BE2C (cell line): ENCODE data around the gene CDH22.
A peak's percentile ranks its signal among the peaks of the same experiment; 100 is the strongest.

ENCODE experiments used
- DNase-seq: peaks from one replicate; pipeline ENCODE4 v3.0.0-alpha.2; 2020
- H3K27me3 ChIP-seq: fragments of 250-450 bp; sonication (Bioruptor Pico); 2 replicates; pipeline ENCODE4 v1.5.1; 2020; ENCODE audit warnings: mild to moderate bottlenecking
- H3K36me3 ChIP-seq: fragments of 250-450 bp; sonication (Bioruptor Pico); 2 replicates; pipeline ENCODE4 v1.5.1; 2020; ENCODE audit warnings: mild to moderate bottlenecking
- H3K4me1 ChIP-seq: fragments of 250-450 bp; sonication (Bioruptor Pico); 2 replicates; pipeline ENCODE4 v1.5.1; 2020
- H3K4me3 ChIP-seq: 2 replicates; pipeline ENCODE4 v1.5.1; 2011; ENCODE audit warnings: low read depth, low read length
- H3K9me3 ChIP-seq: fragments of 250-450 bp; sonication (Bioruptor Pico); 2 replicates; pipeline ENCODE4 v1.5.1; 2020
- TF ChIP-seq, protein P1 (sequence below): IDR thresholded peaks from 2 replicates; pipeline ENCODE4 v1.5.1; 2012; ENCODE audit warnings: mild to moderate bottlenecking, low read depth, low read length

CDH22 gene

DNA sequence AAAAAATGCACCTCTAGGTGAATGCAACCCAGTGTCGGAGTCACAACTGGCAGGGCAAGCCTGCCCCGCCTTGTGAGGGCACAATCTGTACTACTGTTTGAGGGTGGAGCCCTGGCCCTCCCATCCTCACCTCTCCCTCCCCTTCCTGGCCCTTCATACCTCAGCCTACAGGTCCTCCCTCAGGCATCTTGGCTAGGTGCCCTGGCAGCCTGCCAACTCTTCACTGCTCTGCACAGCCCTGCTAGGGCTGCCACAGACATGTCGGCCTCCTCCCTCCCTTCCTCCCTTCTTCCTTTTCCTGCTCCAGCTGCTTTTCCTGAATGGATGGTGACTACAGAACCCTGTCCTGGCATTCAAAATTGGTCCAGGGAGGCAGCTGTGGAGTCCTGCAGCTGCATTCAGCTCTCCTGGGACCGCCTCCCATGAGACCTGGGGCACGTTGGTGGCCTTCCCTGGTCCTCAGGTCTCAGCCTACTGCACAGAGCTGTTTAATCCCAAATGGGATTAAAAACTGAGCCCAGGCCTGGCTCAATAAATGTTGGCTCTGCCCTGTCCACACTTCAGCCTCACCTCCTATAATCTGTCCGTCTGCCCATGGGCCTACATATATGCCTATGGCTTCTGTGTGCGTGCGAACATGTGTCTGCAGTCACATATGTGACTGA lies 52.7 kb downstream of the CDH22 start:
- DNase-seq, result peak; percentile 95
- Histone ChIP-seq H3K4me1 (peaks cover 15% of the 10 kb centered on the region), H3K27me3 (no peaks in the 10 kb centered on the region), H3K36me3 (no peaks in the 10 kb centered on the region), H3K9me3 (no peaks in the 10 kb centered on the region), H3K4me3 (no peak overlapping the region)
- TF ChIP-seq, protein P1, sequence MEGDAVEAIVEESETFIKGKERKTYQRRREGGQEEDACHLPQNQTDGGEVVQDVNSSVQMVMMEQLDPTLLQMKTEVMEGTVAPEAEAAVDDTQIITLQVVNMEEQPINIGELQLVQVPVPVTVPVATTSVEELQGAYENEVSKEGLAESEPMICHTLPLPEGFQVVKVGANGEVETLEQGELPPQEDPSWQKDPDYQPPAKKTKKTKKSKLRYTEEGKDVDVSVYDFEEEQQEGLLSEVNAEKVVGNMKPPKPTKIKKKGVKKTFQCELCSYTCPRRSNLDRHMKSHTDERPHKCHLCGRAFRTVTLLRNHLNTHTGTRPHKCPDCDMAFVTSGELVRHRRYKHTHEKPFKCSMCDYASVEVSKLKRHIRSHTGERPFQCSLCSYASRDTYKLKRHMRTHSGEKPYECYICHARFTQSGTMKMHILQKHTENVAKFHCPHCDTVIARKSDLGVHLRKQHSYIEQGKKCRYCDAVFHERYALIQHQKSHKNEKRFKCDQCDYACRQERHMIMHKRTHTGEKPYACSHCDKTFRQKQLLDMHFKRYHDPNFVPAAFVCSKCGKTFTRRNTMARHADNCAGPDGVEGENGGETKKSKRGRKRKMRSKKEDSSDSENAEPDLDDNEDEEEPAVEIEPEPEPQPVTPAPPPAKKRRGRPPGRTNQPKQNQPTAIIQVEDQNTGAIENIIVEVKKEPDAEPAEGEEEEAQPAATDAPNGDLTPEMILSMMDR, result no peak

DNA sequence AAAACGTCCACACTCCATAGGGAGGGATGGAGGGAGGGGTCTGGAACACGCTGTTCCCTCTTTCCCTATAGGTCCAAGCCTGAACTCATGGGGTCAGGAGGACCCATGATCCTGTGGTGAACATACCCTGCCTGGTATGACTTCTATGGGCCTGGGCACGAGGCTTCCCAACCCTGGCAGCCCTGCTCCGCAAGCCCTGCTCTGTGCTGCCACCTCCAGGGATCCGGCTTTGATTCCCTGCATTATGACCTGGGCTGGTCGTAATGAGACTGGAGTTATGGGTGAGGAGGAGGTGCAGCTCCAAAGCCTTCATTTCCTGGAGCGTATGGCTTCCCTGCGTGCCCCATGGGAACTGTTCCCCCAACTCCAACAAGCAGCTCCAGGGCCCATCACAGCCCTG lies 54.9 kb downstream of the CDH22 start:
- DNase-seq, result peak; percentile 76
- H3K4me3 ChIP-seq, result no peak overlapping the region
- TF ChIP-seq, protein P1, result peak; percentile 86
- no peaks in the 10 kb centered on the region for H3K9me3 ChIP-seq
- no peaks in the 10 kb centered on the region for H3K36me3 ChIP-seq
- H3K4me1 ChIP-seq, result peaks cover 23% of the 10 kb centered on the region
- no peaks in the 10 kb centered on the region for H3K27me3 ChIP-seq

GRCh38 chr20:46252352-46253091 lies 55.8 kb downstream of the CDH22 start:
- no peak overlapping the region for H3K4me3 ChIP-seq
- H3K4me1 ChIP-seq, result peaks cover 23% of the 10 kb centered on the region
- H3K36me3 ChIP-seq, result no peaks in the 10 kb centered on the region
- DNase-seq, result no peak
- TF ChIP-seq, protein P1, result no peak
- H3K9me3 ChIP-seq, result no peaks in the 10 kb centered on the region
- no peaks in the 10 kb centered on the region for H3K27me3 ChIP-seq

- Histone ChIP-seq H3K4me3 (no peak overlapping the region), H3K27me3 (no peaks in the 10 kb centered on the region), H3K9me3 (no peaks in the 10 kb centered on the region), H3K36me3 (no peaks in the 10 kb centered on the region), H3K4me1 (peaks cover 21% of the 10 kb centered on the region)
- no peak for DNase-seq
- TF ChIP-seq, protein P1, result no peak
These were observed 57.1 kb downstream of the CDH22 start for GRCh38 chr20:46251211-46251673.

DNA sequence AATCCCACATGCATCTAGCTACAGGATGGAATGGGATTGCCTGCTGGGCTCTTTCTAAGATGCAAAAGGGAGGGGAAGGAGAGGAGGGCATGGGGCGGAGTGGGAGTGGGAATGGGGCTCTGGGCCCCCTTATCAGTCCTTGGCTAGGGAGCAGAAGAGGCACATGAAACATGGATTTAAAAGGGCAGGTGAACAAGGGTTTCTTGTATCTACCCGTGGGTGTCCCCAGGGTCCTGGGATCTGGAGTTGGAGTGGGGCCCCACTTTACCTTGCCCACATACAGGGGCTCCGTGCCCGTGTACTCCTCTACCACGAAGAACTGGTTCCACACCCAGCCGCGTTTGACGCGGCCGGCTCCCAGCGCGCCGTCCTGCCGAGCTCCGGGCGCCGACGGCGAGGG lies 57.5 kb downstream of the CDH22 start:
- no peak overlapping the region for H3K4me3 ChIP-seq
- no peaks in the 10 kb centered on the region for H3K27me3 ChIP-seq
- no peak for DNase-seq

More for the DNA sequence above, 57.5 kb downstream of the CDH22 start:
- H3K4me1 ChIP-seq, result peaks cover 17% of the 10 kb centered on the region
- H3K36me3 ChIP-seq, result no peaks in the 10 kb centered on the region
- TF ChIP-seq, protein P1, result no peak
- no peaks in the 10 kb centered on the region for H3K9me3 ChIP-seq
